Endometrial microvascular endothelial cells (primary cell): ENCODE results near the gene AHRR. TPM values are rescaled to one million over a fixed set of nuclear protein-coding genes. Genes with fewer than 3 reads are reported as not detected.

Experiments used
- in situ Hi-C: cut with HindIII; loops from 2 replicates; pipeline ENCODE4 v1.10.0; 2017; ENCODE audit warnings: low sequenced_read_pairs, low pct_unique_long_range_greater_than_20kb; ENCODE audit errors: inconsistent ontology term
- total RNA-seq: library from RNA; depleted of rRNA; stranded (reverse); fragments of >200 nt; gene quantifications from one replicate; pipeline ENCODE4 v1.2.3, GENCODE V29; 2015; ENCODE audit errors: inconsistent ontology term

AHRR gene
- total RNA-seq, 1 donor from 2014 or later: 9.8 TPM

GRCh38 chr5:441996-442334 lies 120.5 kb downstream of the AHRR start:
- in situ Hi-C loops: no loop called here

GRCh38 chr5:442335-443238 lies 121.1 kb downstream of the AHRR start, which contains the start of gene EXOC3:
TSS of gene EXOC3 (plus strand) at chr5:443176. CDS start at chr5:446206, 3,030 bp downstream.
- in situ Hi-C loops: no loop called here

- in situ Hi-C loops: no loop called here
Measured at GRCh38 chr5:443239-444151, 122.0 kb downstream of the AHRR start.

- in situ Hi-C loops: no loop called here
Measured at GRCh38 chr5:444226-444625, 122.7 kb downstream of the AHRR start.

- in situ Hi-C loops: no loop called here
Measured at GRCh38 chr5:445591-445990, 124.1 kb downstream of the AHRR start.

GRCh38 chr5:446066-446882 lies 124.8 kb downstream of the AHRR start:
- in situ Hi-C loops: no loop called here

GRCh38 chr5:446883-447263 lies 125.4 kb downstream of the AHRR start:
- in situ Hi-C loops: no loop called here

- in situ Hi-C loops: no loop called here
Measured at GRCh38 chr5:447501-447900, 126.0 kb downstream of the AHRR start.

- in situ Hi-C loops: no loop called here
Measured at GRCh38 chr5:448061-448765, 126.7 kb downstream of the AHRR start.

GRCh38 chr5:448766-449090 lies 127.2 kb downstream of the AHRR start:
- in situ Hi-C loops: no loop called here

- in situ Hi-C loops: no loop called here
Measured at GRCh38 chr5:449151-449550, 127.6 kb downstream of the AHRR start.

GRCh38 chr5:451587-452458 lies 130.3 kb downstream of the AHRR start:
- in situ Hi-C loops: no loop called here

GRCh38 chr5:452978-453710 lies 131.6 kb downstream of the AHRR start:
- in situ Hi-C loops: no loop called here

- in situ Hi-C loops: no loop called here
Measured at GRCh38 chr5:453725-454481, 132.4 kb downstream of the AHRR start.

GRCh38 chr5:454936-455335 lies 133.4 kb downstream of the AHRR start:
- in situ Hi-C loops: no loop called here

GRCh38 chr5:455806-456205 lies 134.3 kb downstream of the AHRR start:
- in situ Hi-C loops: no loop called here
